C4-2B (cell line): ENCODE measurements around the gene GGTA1.
"Not testable (repeated sequence)": the region's sequence is repeated elsewhere in the genome, so short reads cannot be mapped to it uniquely, and the experiment has no call there.

Source experiments
- H3K27ac ChIP-seq: fragments of 450-650 bp; 2 replicates; pipeline ENCODE4 v1.5.1; 2017
- ZFX ChIP-seq: fragments of 450-650 bp; IDR thresholded peaks from 2 replicates; pipeline ENCODE4 v1.6.1; 2017
- TF ChIP-seq, protein P1 (sequence below): fragments of 450-650 bp; conservative IDR thresholded peaks from 2 replicates; pipeline ENCODE4 v1.5.1; 2017; ENCODE audit warnings: mild to moderate bottlenecking

Gene GGTA1

DNA sequence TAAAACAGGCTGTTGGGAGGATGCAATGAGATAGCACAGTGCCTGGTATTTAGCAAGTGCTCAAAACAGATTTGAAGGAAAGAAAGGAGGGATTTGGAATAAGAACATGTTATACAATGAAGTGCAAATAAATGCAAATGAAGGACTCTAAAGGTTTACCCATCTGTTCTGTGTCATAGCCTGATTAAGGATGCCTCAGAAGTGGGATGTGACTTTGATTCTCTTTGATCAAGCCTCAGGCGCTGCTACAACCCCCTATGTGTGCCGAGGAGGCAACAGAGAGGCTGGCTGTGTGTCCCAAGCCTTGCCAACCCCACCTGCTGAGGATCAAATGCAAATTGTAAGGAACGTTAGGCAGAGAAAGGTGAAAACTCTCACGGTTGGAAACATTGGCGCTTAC, 27.2 kb downstream of the GGTA1 start:
- TF ChIP-seq, protein P1, sequence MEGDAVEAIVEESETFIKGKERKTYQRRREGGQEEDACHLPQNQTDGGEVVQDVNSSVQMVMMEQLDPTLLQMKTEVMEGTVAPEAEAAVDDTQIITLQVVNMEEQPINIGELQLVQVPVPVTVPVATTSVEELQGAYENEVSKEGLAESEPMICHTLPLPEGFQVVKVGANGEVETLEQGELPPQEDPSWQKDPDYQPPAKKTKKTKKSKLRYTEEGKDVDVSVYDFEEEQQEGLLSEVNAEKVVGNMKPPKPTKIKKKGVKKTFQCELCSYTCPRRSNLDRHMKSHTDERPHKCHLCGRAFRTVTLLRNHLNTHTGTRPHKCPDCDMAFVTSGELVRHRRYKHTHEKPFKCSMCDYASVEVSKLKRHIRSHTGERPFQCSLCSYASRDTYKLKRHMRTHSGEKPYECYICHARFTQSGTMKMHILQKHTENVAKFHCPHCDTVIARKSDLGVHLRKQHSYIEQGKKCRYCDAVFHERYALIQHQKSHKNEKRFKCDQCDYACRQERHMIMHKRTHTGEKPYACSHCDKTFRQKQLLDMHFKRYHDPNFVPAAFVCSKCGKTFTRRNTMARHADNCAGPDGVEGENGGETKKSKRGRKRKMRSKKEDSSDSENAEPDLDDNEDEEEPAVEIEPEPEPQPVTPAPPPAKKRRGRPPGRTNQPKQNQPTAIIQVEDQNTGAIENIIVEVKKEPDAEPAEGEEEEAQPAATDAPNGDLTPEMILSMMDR = no peak
- no peak for TF ChIP-seq ZFX
- no peak overlapping the region for H3K27ac ChIP-seq

DNA sequence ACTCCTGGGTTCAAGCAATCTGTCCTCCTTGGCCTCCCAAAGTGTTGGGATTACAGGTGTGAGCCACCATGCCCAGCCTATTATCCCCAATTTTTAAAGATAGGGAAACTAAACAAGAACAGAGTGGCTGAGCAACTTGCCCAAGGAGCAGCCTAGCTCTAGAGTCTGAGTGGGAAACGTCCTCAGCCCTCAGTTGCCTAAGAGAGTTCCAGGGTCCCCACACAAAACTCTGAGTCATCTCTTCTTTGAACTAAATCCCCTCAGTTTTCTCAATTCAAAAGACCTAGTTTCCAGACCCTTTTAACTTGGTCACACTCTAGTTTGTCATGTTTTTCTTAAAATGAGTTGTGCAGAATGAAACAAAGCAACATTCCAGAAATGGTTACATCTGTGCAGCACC, 33.5 kb downstream of the GGTA1 start:
- TF ChIP-seq, protein P1 = no peak
- TF ChIP-seq ZFX = no peak
- H3K27ac ChIP-seq = no peak overlapping the region

DNA sequence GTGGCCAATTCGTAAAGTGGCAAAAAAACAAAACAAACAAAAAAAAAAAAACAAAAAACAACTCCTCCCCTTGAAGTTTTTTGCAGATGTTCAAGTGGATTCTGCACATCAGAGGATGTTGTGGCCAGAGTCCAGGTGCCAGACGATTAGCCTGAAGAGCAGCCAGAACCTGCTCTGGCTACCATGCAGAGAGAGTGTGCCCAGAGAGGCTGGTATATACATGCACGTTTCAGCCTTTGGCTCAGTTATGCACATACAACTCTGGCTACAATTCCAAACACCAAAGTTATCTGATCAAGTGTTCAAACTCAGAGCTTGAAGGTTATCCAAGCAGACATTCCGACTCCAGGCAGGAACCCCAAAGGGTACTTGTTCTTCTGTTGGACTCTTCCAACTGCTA, 34.7 kb downstream of the GGTA1 start:
- no peak overlapping the region for H3K27ac ChIP-seq
- TF ChIP-seq ZFX = no peak
- TF ChIP-seq, protein P1 = no peak

DNA sequence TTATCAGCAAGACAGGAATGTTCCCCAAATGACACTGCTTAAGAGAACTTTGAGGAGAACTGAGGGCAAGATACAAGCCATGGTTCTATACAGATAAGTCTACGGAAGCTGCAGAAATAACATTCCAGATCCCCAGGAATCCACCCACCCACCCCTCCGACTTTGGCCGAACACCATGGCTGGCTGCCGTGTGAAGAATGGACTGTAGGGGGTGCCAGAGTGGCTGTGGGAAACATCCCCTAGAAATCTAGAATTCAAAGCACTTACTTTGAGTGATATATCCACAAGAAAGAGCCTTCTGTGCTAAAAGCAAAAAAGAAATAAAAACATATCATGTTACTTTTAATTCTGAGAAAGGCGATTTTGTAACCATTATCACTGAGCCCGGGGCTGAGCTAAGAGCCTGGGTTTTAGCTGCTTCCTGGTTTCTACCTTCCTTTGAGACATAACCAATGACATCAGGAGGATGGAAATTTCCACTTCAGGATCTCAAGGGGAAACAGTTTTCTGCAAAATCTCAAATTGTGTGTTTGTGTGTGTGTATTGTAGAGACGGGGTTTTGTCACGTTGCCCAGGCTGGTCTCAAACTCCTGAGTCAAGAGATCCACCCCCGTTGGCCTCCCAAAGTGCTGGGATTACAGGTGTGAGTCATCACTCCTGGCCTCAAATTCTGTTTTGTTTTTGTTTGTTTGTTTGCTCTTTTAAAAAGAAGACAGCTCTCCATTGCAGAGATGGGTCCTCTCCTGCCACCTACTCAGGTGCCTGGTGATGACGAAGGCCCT, 36.4 kb downstream of the GGTA1 start:
- H3K27ac ChIP-seq = no peak overlapping the region
- TF ChIP-seq ZFX = no peak
- TF ChIP-seq, protein P1 = peak; percentile 82

DNA sequence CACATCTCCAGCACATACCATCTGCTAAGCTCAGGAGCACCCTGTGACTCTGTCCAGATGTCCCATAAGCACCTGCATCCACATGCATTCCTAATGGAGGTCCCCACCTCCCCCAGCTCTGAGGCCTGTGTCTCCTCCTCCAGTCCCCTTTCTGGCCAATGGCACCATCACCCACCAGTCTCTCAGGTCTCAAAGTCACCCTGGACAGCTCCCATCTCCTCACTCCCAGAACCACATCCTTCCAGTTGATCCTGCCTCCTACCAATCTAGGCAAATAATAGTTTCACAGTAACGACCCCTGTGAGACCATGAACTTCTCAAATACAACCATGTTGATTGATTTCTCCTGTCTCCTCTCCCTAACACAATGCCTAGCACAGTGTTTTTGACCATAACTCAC, 40.1 kb downstream of the GGTA1 start:
- no peak for TF ChIP-seq ZFX
- TF ChIP-seq, protein P1 = no peak
- H3K27ac ChIP-seq = no peak overlapping the region

DNA sequence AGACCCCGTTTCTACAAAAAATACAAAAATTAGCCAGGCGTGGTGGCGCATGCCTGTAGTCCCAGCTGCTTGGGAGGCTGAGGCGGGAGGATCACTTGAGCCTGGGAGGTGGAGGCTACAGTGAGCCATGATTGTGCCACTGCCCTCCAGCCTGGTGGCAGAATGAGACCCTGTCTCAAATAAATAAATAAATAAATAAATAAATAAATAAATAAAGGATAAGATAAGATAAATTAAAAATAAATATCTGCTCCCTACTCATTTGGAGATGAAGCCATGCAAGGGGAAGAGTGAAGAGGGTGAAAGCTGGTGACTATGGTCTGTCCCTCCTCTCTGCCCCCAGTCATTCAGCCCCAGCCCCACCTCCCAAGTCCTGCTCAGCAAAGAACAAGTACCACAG, 41.2 kb downstream of the GGTA1 start:
- H3K27ac ChIP-seq = not testable (repeated sequence)

DNA sequence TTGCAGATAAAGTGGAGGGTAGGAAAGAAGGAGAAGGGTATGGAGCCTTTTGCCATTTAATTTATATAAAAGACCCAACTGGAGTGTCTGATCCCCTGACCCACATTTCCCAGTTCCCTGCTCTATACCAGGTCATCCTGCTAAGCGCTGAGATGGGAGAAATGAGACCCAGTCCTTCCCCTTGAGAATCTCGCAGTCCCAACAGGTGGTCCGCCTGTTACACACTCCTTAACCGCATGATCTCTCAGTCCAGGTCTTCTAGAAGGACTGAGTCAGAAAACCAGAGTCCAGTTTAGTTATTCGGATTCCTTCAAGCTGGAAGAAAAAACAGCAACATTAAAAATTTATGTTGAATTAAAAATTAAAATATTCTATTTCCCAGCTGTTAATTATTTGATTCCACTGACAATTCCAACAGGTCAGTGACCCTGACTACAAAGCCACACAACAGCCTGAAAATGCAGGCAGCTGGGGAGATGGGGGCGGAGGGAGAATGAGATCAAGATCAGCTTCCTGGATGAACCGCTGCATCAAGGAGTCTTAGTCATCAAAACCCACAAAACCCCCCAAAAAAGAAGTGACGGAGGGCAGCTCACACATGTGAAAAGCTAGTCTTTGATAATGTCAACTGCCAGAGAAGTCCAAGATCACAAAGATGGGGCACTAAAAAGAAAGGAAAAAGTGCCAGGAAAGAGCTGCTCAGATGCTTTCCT, 44.0 kb downstream of the GGTA1 start:
- TF ChIP-seq, protein P1 = no peak
- no peak for TF ChIP-seq ZFX
- no peak overlapping the region for H3K27ac ChIP-seq
